ENCODE data around the gene SLFNL1.

DNA sequence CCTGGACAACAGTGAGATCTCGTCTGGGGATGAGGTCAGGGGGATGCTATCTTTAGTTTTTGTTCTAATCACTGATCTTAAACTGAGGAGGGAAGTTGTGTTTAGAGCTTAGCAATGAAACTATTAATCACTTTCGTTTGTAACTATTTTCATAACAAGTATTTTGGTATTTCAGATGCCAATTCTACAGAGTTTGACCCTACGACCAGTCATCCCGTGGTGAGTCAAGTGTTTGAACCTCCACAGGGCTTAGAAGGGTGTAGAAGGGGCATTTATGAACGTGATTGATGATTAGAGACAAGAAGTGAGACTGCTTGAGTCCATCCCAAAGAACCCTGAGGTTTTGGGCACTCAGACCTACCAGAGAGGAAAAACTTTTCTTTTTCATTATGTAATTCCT is 15.6 kb downstream of the SLFNL1 start:
- TF ChIP-seq, protein P1, sequence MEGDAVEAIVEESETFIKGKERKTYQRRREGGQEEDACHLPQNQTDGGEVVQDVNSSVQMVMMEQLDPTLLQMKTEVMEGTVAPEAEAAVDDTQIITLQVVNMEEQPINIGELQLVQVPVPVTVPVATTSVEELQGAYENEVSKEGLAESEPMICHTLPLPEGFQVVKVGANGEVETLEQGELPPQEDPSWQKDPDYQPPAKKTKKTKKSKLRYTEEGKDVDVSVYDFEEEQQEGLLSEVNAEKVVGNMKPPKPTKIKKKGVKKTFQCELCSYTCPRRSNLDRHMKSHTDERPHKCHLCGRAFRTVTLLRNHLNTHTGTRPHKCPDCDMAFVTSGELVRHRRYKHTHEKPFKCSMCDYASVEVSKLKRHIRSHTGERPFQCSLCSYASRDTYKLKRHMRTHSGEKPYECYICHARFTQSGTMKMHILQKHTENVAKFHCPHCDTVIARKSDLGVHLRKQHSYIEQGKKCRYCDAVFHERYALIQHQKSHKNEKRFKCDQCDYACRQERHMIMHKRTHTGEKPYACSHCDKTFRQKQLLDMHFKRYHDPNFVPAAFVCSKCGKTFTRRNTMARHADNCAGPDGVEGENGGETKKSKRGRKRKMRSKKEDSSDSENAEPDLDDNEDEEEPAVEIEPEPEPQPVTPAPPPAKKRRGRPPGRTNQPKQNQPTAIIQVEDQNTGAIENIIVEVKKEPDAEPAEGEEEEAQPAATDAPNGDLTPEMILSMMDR (IDR thresholded peaks at IDR 0.05), result no peak
- TF ChIP-seq EZH2 (IDR thresholded peaks at IDR 0.05; ENCODE audit: borderline replicate concordance, insufficient read depth, low read depth, low read length, poor library complexity, severe bottlenecking), result no peak

All from B cell (primary cell).